HepG2 (cell line): ENCODE measurements around the gene SLC25A22. TPM values are rescaled to one million over a fixed set of nuclear protein-coding genes. Genes with fewer than 3 reads are reported as not detected.

Experiments
- ELF1 ChIP-seq: sonication (generic); formaldehyde crosslinking; IDR thresholded peaks from 2 replicates; pipeline ENCODE4 v1.4.0; 2020; ENCODE audit warnings: missing genetic modification reagents
- FOXO1 ChIP-seq: sonication (generic); formaldehyde crosslinking; IDR thresholded peaks from 2 replicates; pipeline ENCODE4 v1.4.0; 2020; ENCODE audit warnings: missing genetic modification reagents
- GABPA ChIP-seq, 2 experiments: IDR thresholded peaks; 2 replicates each; pipeline ENCODE4 v1.6.1; 2011 to 2016; ENCODE audit warnings: low read depth in 2 of 2, low read length in 1 of 2, missing biosample characterization in 1 of 2, missing genetic modification characterization in 1 of 2
- HNF4A ChIP-seq: sonication (generic); formaldehyde crosslinking; IDR thresholded peaks from 2 replicates; pipeline ENCODE4 v1.4.0; 2020; ENCODE audit warnings: missing genetic modification reagents
- KDM5B ChIP-seq: sonication (generic); formaldehyde crosslinking; IDR thresholded peaks from 2 replicates; pipeline ENCODE4 v1.4.0; 2020; ENCODE audit warnings: missing genetic modification reagents, mild to moderate bottlenecking, borderline replicate concordance
- KLF16 ChIP-seq, 2 experiments: sonication (generic) in 1 of 2; formaldehyde crosslinking in 1 of 2; IDR thresholded peaks; 2 replicates each; pipeline versions ENCODE4 v1.6.1 to v1.8.0; 2016 to 2023; ENCODE audit warnings: missing genetic modification reagents in 2 of 2, missing compliant biosample characterization in 1 of 2
- MYNN ChIP-seq: sonication (generic); formaldehyde crosslinking; IDR thresholded peaks from 2 replicates; pipeline ENCODE4 v1.4.0; 2020; ENCODE audit warnings: mild to moderate bottlenecking, low read depth, missing genetic modification reagents
- MYPOP ChIP-seq: sonication (generic); formaldehyde crosslinking; IDR thresholded peaks from 2 replicates; pipeline ENCODE4 v1.8.1; 2023; ENCODE audit warnings: mild to moderate bottlenecking, moderate library complexity, missing genetic modification reagents
- NCOA2 ChIP-seq: sonication (generic); formaldehyde crosslinking; IDR thresholded peaks from 2 replicates; pipeline ENCODE4 v1.8.0; 2022; ENCODE audit warnings: inconsistent platforms
- POLR2AphosphoS5 ChIP-seq: IDR thresholded peaks from 2 replicates; pipeline ENCODE4 v1.6.1; 2012; ENCODE audit warnings: low read depth, low read length
- RARA ChIP-seq: IDR thresholded peaks from 2 replicates; pipeline ENCODE4 v1.6.1; 2016; ENCODE audit warnings: missing genetic modification reagents, missing compliant biosample characterization
- SALL2 ChIP-seq: sonication (generic); formaldehyde crosslinking; IDR thresholded peaks from 2 replicates; pipeline ENCODE4 v1.8.1; 2023; ENCODE audit warnings: mild to moderate bottlenecking, missing genetic modification reagents, inconsistent platforms
- SMAD1 ChIP-seq: sonication (generic); formaldehyde crosslinking; IDR thresholded peaks from 2 replicates; pipeline ENCODE4 v1.4.0; 2020; ENCODE audit warnings: missing genetic modification reagents, low read depth, mild to moderate bottlenecking, borderline replicate concordance
- SOX13 ChIP-seq, 3 experiments: fragments of 450-650 bp in 1 of 3; sonication (generic) in 1 of 3; formaldehyde crosslinking in 1 of 3; IDR thresholded peaks in 2 of 3; conservative IDR thresholded peaks in 1 of 3; 2 replicates each; pipeline versions ENCODE4 v1.5.0 to v1.6.1; 2016 to 2020; ENCODE audit warnings: antibody characterized with exemption in 1 of 3, mild to moderate bottlenecking in 1 of 3, missing compliant biosample characterization in 1 of 3, missing genetic modification reagents in 1 of 3, moderate library complexity in 1 of 3
- SP4 ChIP-seq: sonication (generic); formaldehyde crosslinking; IDR thresholded peaks from 2 replicates; pipeline ENCODE4 v1.8.1; 2023; ENCODE audit warnings: mild to moderate bottlenecking, missing genetic modification reagents
- ZBTB33 ChIP-seq: sonication (generic); formaldehyde crosslinking; IDR thresholded peaks from 2 replicates; pipeline ENCODE4 v1.4.0; 2020; ENCODE audit warnings: missing genetic modification reagents
- ZFP41 ChIP-seq: sonication (generic); formaldehyde crosslinking; IDR thresholded peaks from 2 replicates; pipeline ENCODE4 v1.4.0; 2020; ENCODE audit warnings: mild to moderate bottlenecking, missing genetic modification reagents, borderline replicate concordance
- ZKSCAN8 ChIP-seq: IDR thresholded peaks from 2 replicates; pipeline ENCODE4 v1.6.1; 2016; ENCODE audit warnings: borderline replicate concordance, missing genetic modification reagents, missing compliant biosample characterization
- ZNF350 ChIP-seq: sonication (generic); formaldehyde crosslinking; IDR thresholded peaks from 2 replicates; pipeline ENCODE4 v1.4.0; 2020; ENCODE audit warnings: mild to moderate bottlenecking, low read depth, missing genetic modification reagents, borderline replicate concordance
- ZNF710 ChIP-seq: sonication (generic); formaldehyde crosslinking; IDR thresholded peaks from 2 replicates; pipeline ENCODE4 v1.5.0; 2020; ENCODE audit warnings: mild to moderate bottlenecking, missing genetic modification reagents, borderline replicate concordance
- polyA plus RNA-seq, 8 experiments: library from polyadenylated mRNA; depleted of rRNA in 3 of 8; stranded (reverse) in 7 of 8; unstranded in 1 of 8; fragments of >200 nt; fragmentation: Illumina TruSeq in 4 of 8; extraction: Trizol in 4 of 8; gene quantifications; 2 replicates each; pipeline versions ENCODE4 v1.2.1 to v1.2.3, GENCODE V29; 2011 to 2016; ENCODE audit warnings: low read depth in 4 of 8, missing spikeins in 1 of 8, mixed read lengths in 1 of 8; ENCODE audit not compliant: insufficient read depth in 1 of 8
- total RNA-seq, 5 experiments: library from RNA; depleted of rRNA; stranded (reverse); fragments of >200 nt; fragmentation: Illumina TruSeq; extraction: Trizol; gene quantifications; 2 replicates each; pipeline ENCODE4 v1.2.3, GENCODE V29; 2016; ENCODE audit warnings: low read depth in 1 of 5

The SLC25A22 gene
- total and polyA plus RNA-seq, 2 of the 13 experiments (the other 11 are each of a cell fraction or from before 2014, with no cell fraction given) = 12.4 to 19.2 TPM

- TF ChIP-seq ELF1 (CRISPR knock-in tag) = peak; percentile 73
- TF ChIP-seq HNF4A = peak; percentile 34
- TF ChIP-seq SALL2 = no peak; the same call in 1 of the 2 replicates
- TF ChIP-seq ZNF710 = no peak
- TF ChIP-seq ZBTB33 (CRISPR knock-in tag) = peak; percentile 37; the same call in 1 of the 2 replicates
- TF ChIP-seq FOXO1 (CRISPR knock-in tag) = peak; percentile 33; the same call in 1 of the 2 replicates
- peak in 1 of 2 experiments; percentile 72; a peak in 1 of 4 replicates for TF ChIP-seq KLF16 (CRISPR knock-in tag; IDR thresholded peaks at IDR 0.05)
- peak; percentile 70 for TF ChIP-seq SP4 (CRISPR knock-in tag)
- TF ChIP-seq SMAD1 = peak; percentile 46; the same call in 1 of the 2 replicates
- peak; percentile 77 for TF ChIP-seq ZNF350 (CRISPR knock-in tag)
- TF ChIP-seq SOX13 (IDR thresholded peaks at IDR 0.05) = no peak
- TF ChIP-seq SOX13 (CRISPR knock-in tag; conservative IDR thresholded peaks at IDR 0.05 in 1 of 2, IDR thresholded peaks at IDR 0.05 in 1 of 2) = peak in 1 of 2 experiments; percentile 44; a peak in 2 of 4 replicates
- TF ChIP-seq KDM5B (CRISPR knock-in tag) = peak; percentile 57; the same call in 1 of the 2 replicates
- TF ChIP-seq GABPA (IDR thresholded peaks at IDR 0.05; ENCODE audit: low read depth, low read length) = no peak
- TF ChIP-seq GABPA (CRISPR knock-in tag; IDR thresholded peaks at IDR 0.05; ENCODE audit: low read depth) = peak; percentile 71
- peak; percentile 44; the same call in 1 of the 2 replicates for TF ChIP-seq POLR2AphosphoS5
- TF ChIP-seq MYPOP (CRISPR knock-in tag) = 0 out of 2 replicates have a peak, but pooled peaks have one; percentile 44
- no peak; the same call in 1 of the 2 replicates for TF ChIP-seq NCOA2 (CRISPR knock-in tag)
- TF ChIP-seq MYNN = no peak
- peak; percentile 43 for TF ChIP-seq RARA (CRISPR knock-in tag)
- TF ChIP-seq ZKSCAN8 (CRISPR knock-in tag) = peak; percentile 38; the same call in 1 of the 2 replicates
- TF ChIP-seq ZFP41 (CRISPR knock-in tag) = peak; percentile 69; the same call in 1 of the 2 replicates
Measured at GRCh38 chr11:827146-827896, 29.2 kb upstream of the SLC25A22 start (continued).
